HG02642 (cell line): ENCODE measurements around the gene CHSY3.

Experiments used
- ATAC-seq: cut with Tn5 transposase; IDR thresholded peaks from one replicate; pipeline ENCODE4 v1.9.1; 2021; ENCODE audit warnings: mild to moderate bottlenecking; ENCODE audit not compliant: unreplicated experiment, poor library complexity

Gene CHSY3

GRCh38 chr5:130074820-130075219 is 170.6 kb downstream of the CHSY3 start:
- ATAC-seq = no peak

GRCh38 chr5:130077007-130077406 is 172.7 kb downstream of the CHSY3 start:
- no peak for ATAC-seq

- no peak for ATAC-seq
These were observed 174.4 kb downstream of the CHSY3 start for GRCh38 chr5:130078661-130079060.

GRCh38 chr5:130090569-130091270 is 186.5 kb downstream of the CHSY3 start:
- ATAC-seq = no peak

- no peak for ATAC-seq
These were observed 188.7 kb downstream of the CHSY3 start for GRCh38 chr5:130092991-130093390.

GRCh38 chr5:130096483-130096882 is 192.2 kb downstream of the CHSY3 start:
- no peak for ATAC-seq

GRCh38 chr5:130099008-130099407 is 194.7 kb downstream of the CHSY3 start:
- ATAC-seq = no peak

GRCh38 chr5:130102375-130102774 is 198.1 kb downstream of the CHSY3 start:
- ATAC-seq = peak; percentile 54

- no peak for ATAC-seq
These were observed 198.7 kb downstream of the CHSY3 start for GRCh38 chr5:130102960-130103359.

GRCh38 chr5:130104895-130105688 is 200.8 kb downstream of the CHSY3 start:
- ATAC-seq = no peak

- ATAC-seq = no peak
These were observed 202.2 kb downstream of the CHSY3 start for GRCh38 chr5:130106480-130106879.

GRCh38 chr5:130109152-130109551 is 204.9 kb downstream of the CHSY3 start:
- peak; percentile 50 for ATAC-seq

GRCh38 chr5:130110328-130110727 is 206.1 kb downstream of the CHSY3 start:
- no peak for ATAC-seq

GRCh38 chr5:130111746-130112145 is 207.5 kb downstream of the CHSY3 start:
- ATAC-seq = no peak

GRCh38 chr5:130112246-130112645 is 208.0 kb downstream of the CHSY3 start:
- peak; percentile 85 for ATAC-seq

- no peak for ATAC-seq
These were observed 211.4 kb downstream of the CHSY3 start for GRCh38 chr5:130115686-130116085.

GRCh38 chr5:130116462-130116861 is 212.2 kb downstream of the CHSY3 start:
- ATAC-seq = no peak

- ATAC-seq = no peak
These were observed 212.7 kb downstream of the CHSY3 start for GRCh38 chr5:130116972-130117371.

- ATAC-seq = no peak
These were observed 222.5 kb downstream of the CHSY3 start for GRCh38 chr5:130126746-130127145.

- no peak for ATAC-seq
These were observed 231.2 kb downstream of the CHSY3 start for GRCh38 chr5:130135506-130135905.

GRCh38 chr5:130136300-130136699 is 232.0 kb downstream of the CHSY3 start:
- no peak for ATAC-seq

- ATAC-seq = no peak
These were observed 233.4 kb downstream of the CHSY3 start for GRCh38 chr5:130137681-130138080.
